RWPE2 (cell line): ENCODE results near the gene CFAP157.

ENCODE experiments used
- ATAC-seq: fragments of 200-7000 bp; cut with Tn5 transposase; 3 replicates; pipeline ENCODE4 v1.9.1; 2021; ENCODE audit warnings: low read depth
- DNase-seq: peaks from one replicate; pipeline ENCODE4 v3.0.0-alpha.2; 2020; ENCODE audit warnings: low spot score
- H3K27ac ChIP-seq: fragments of 450-650 bp; 2 replicates; pipeline ENCODE4 v1.5.1; 2017; ENCODE audit warnings: mild to moderate bottlenecking; ENCODE audit not compliant: poor library complexity, severe bottlenecking
- H3K27me3 ChIP-seq: fragments of 250-450 bp; sonication (Bioruptor Pico); 2 replicates; pipeline ENCODE4 v1.5.1; 2021; ENCODE audit warnings: mild to moderate bottlenecking, moderate library complexity; ENCODE audit not compliant: insufficient read depth, poor library complexity, severe bottlenecking
- H3K36me3 ChIP-seq: fragments of 250-450 bp; sonication (Bioruptor Pico); 2 replicates; pipeline ENCODE4 v1.5.1; 2020; ENCODE audit warnings: low read depth, mild to moderate bottlenecking, moderate library complexity
- H3K4me1 ChIP-seq: fragments of 250-450 bp; sonication (Bioruptor Pico); 2 replicates; pipeline ENCODE4 v1.5.1; 2021; ENCODE audit warnings: mild to moderate bottlenecking, moderate library complexity; ENCODE audit not compliant: insufficient read depth, poor library complexity, severe bottlenecking
- H3K4me3 ChIP-seq: fragments of 250-450 bp; sonication (Bioruptor Pico); 2 replicates; pipeline ENCODE4 v1.5.1; 2021; ENCODE audit warnings: mild to moderate bottlenecking, moderate library complexity; ENCODE audit not compliant: severe bottlenecking
- H3K9me3 ChIP-seq: fragments of 250-450 bp; sonication (Bioruptor Pico); 2 replicates; pipeline ENCODE4 v1.5.1; 2021; ENCODE audit warnings: mild to moderate bottlenecking, moderate library complexity; ENCODE audit not compliant: severe bottlenecking
- CTCF ChIP-seq: fragments of 450-650 bp; IDR thresholded peaks from one replicate; pipeline ENCODE4 v1.5.1; 2017; ENCODE audit warnings: mild to moderate bottlenecking, moderate library complexity; ENCODE audit not compliant: poor library complexity, severe bottlenecking

CFAP157 gene

GRCh38 chr9:127703289-127703946 lies 3.4 kb upstream of the CFAP157 start:
- no peak for TF ChIP-seq CTCF
- no peaks in the 10 kb centered on the region for H3K27me3 ChIP-seq

GRCh38 chr9:127705577-127706379 lies 1.0 kb upstream of the CFAP157 start:
- DNase-seq (no peak), ATAC-seq (no peak)
- H3K27me3 ChIP-seq, result no peaks in the 10 kb centered on the region
- no peak for TF ChIP-seq CTCF
- H3K36me3 ChIP-seq, result no peaks in the 10 kb centered on the region
- no peak overlapping the region for H3K27ac ChIP-seq
- H3K9me3 ChIP-seq, result no peaks in the 10 kb centered on the region
- no peak overlapping the region for H3K4me3 ChIP-seq
- no peaks in the 10 kb centered on the region for H3K4me1 ChIP-seq

More at GRCh38 chr9:127703289-127703946, 3.4 kb upstream of the CFAP157 start:
- Histone ChIP-seq H3K36me3 (no peaks in the 10 kb centered on the region), H3K4me1 (no peaks in the 10 kb centered on the region), H3K27ac (no peak overlapping the region), H3K9me3 (no peaks in the 10 kb centered on the region), H3K4me3 (no peak overlapping the region)
- DNase-seq, result no peak
- no peak for ATAC-seq

- Histone ChIP-seq H3K36me3 (no peaks in the 10 kb centered on the region), H3K27ac (no peak overlapping the region), H3K4me1 (no peaks in the 10 kb centered on the region), H3K9me3 (no peaks in the 10 kb centered on the region), H3K4me3 (no peak overlapping the region), H3K27me3 (no peaks in the 10 kb centered on the region)
- peak; percentile 5 for TF ChIP-seq CTCF
- DNase-seq (no peak), ATAC-seq (no peak)
These were observed 978 bp downstream of the CFAP157 start for GRCh38 chr9:127707766-127708165.

GRCh38 chr9:127708952-127709587 lies 2.3 kb downstream of the CFAP157 start:
- H3K4me1 ChIP-seq, result no peaks in the 10 kb centered on the region
- no peaks in the 10 kb centered on the region for H3K9me3 ChIP-seq
- ATAC-seq, result no peak
- TF ChIP-seq CTCF, result no peak
- no peak overlapping the region for H3K4me3 ChIP-seq
- no peak for DNase-seq
- no peak overlapping the region for H3K27ac ChIP-seq
- no peaks in the 10 kb centered on the region for H3K36me3 ChIP-seq
- H3K27me3 ChIP-seq, result no peaks in the 10 kb centered on the region
